SU-DHL-6 (cell line): Measurements from ENCODE around the gene SHISA7.

Experiments used
- H2AFZ ChIP-seq: fragments of 200-600 bp; sonication (generic); 2 replicates; pipeline ENCODE4 v1.6.1; 2014; ENCODE audit warnings: low read depth, mild to moderate bottlenecking, moderate library complexity, mixed read lengths, antibody characterized with exemption, low read length; ENCODE audit not compliant: severe bottlenecking
- H3F3A ChIP-seq: fragments of 200-600 bp; shearing (Covaris generic); 2 replicates; pipeline ENCODE4 v1.6.0; 2016; ENCODE audit warnings: antibody characterized with exemption, mild to moderate bottlenecking; ENCODE audit not compliant: insufficient read depth
- H3K27ac ChIP-seq: fragments of 200-600 bp; sonication (generic); 2 replicates; pipeline ENCODE4 v1.5.1; 2016; ENCODE audit warnings: low read depth, mild to moderate bottlenecking, low read length, moderate library complexity, mixed read lengths
- H3K27me3 ChIP-seq: fragments of 200-600 bp; sonication (generic), shearing (Covaris generic); 2 replicates; pipeline ENCODE4 v1.6.0; 2014; ENCODE audit warnings: mild to moderate bottlenecking, low read length
- H3K36me3 ChIP-seq: fragments of 200-600 bp; sonication (generic); 2 replicates; pipeline ENCODE4 v1.6.1; 2014; ENCODE audit warnings: mild to moderate bottlenecking, low read length, mixed read lengths
- H3K4me2 ChIP-seq: fragments of 300-600, 200-600 bp; shearing (Covaris generic), sonication (generic); 2 replicates; pipeline ENCODE4 v1.6.0; 2014; ENCODE audit warnings: low read length, low read depth, mild to moderate bottlenecking; ENCODE audit not compliant: poor library complexity, severe bottlenecking
- H3K4me3 ChIP-seq: fragments of 200-600 bp; sonication (generic); 2 replicates; pipeline ENCODE4 v1.5.1; 2014; ENCODE audit warnings: antibody characterized with exemption, low read length, mild to moderate bottlenecking, mixed read lengths; ENCODE audit not compliant: insufficient read depth, poor library complexity, severe bottlenecking
- H3K79me2 ChIP-seq: fragments of 200-600 bp; sonication (generic); 2 replicates; pipeline ENCODE4 v1.6.1; 2014; ENCODE audit warnings: mild to moderate bottlenecking, low read length, moderate library complexity; ENCODE audit not compliant: insufficient read depth
- H3K9ac ChIP-seq: fragments of 200-600 bp; sonication (generic); 2 replicates; pipeline ENCODE4 v1.7.0; 2014; ENCODE audit warnings: mild to moderate bottlenecking, low read length
- H3K9me2 ChIP-seq: fragments of 200-600 bp; sonication (generic); replicated peaks from 2 replicates; pipeline ENCODE4 v1.6.1; 2014; ENCODE audit warnings: low read length; ENCODE audit not compliant: insufficient read depth
- H3K9me3 ChIP-seq: fragments of 200-600 bp; sonication (generic); 2 replicates; pipeline ENCODE4 v1.6.1; 2014; ENCODE audit warnings: low read length, mixed read lengths; ENCODE audit not compliant: insufficient read depth
- H4K20me1 ChIP-seq: fragments of 200-600 bp; sonication (generic); 2 replicates; pipeline ENCODE4 v1.6.1; 2014; ENCODE audit warnings: low read depth, mild to moderate bottlenecking, antibody characterized with exemption, low read length, moderate library complexity, mixed read lengths
- CTCF ChIP-seq: fragments of 200-600 bp; sonication (generic); IDR thresholded peaks from one replicate; pipeline ENCODE4 v1.5.1; 2017; ENCODE audit warnings: antibody characterized with exemption, mild to moderate bottlenecking, low read length, moderate library complexity; ENCODE audit not compliant: insufficient read depth, poor library complexity, severe bottlenecking
- EZH2phosphoT487 ChIP-seq: fragments of 200-600 bp; sonication (generic), shearing (Covaris generic); conservative IDR thresholded peaks from 2 replicates; pipeline ENCODE4 v1.6.1; 2018; ENCODE audit warnings: mild to moderate bottlenecking, antibody characterized with exemption, low read length, moderate library complexity, mixed read lengths

SHISA7 gene

GRCh38 chr19:55485439-55486011, 42.4 kb upstream of the SHISA7 start:
- Histone ChIP-seq H3K9me2 (no peaks in the 10 kb centered on the region), H3F3A (0 out of 2 replicates have a peak, but pooled peaks cover 3% of the 10 kb centered on the region), H3K4me3 (peak overlapping the region; percentile 73), H3K79me2 (no peaks in the 10 kb centered on the region), H3K36me3 (no peaks in the 10 kb centered on the region), H2AFZ (peak overlapping the region; percentile 63), H3K9me3 (no peaks in the 10 kb centered on the region), H4K20me1 (no peaks in the 10 kb centered on the region), H3K27me3 (no peaks in the 10 kb centered on the region), H3K9ac (peak overlapping the region; percentile 64), H3K4me2 (peak overlapping the region; percentile 75), H3K27ac (no peak overlapping the region)
- TF ChIP-seq CTCF (no peak), EZH2phosphoT487 (no peak)

DNA sequence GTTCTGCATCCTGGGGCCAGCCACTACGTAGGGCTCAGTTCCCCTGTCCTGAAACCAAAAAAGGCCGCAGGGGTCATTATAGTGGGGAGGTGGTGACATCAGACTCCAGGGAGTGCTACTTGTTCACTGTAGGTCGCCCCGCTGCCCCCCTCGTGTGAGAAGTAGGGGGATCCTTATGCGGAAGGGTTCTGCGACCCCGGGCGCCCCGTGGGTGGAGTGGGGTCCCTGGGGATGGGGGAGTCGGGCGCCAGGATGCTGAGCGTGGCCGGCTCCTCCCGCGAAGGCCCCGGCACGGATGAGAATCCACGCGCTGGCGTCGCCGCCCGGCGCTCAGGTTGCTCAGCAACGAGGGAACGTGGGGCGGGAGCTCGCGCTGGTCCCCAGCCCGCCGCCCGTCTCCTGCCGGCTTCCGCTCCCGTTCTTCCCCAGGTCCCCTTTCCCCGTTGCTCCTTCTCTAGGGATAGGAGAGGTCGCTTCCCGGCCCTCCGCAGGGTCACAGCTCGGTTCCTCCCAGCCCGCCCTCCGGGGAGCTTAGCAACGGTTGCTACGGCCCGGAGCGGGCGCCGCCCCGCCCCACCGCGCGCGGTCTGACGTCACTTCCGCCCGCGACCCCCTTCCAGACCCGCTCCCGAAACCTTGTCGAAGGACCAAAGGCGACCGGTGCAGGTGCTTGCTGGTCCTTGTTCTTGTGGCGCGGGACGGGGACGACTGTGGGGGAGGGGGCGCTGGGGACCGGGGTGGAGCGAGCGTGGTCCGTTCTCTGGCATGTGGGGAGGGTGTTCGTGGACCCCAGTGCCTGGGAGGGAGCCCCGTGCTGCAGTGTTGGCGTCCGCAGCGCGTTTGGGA, 41.7 kb upstream of the SHISA7 start, which contains the start of gene NAT14:
TSS of gene NAT14 (plus strand) at position 596 of the 846 bp plus-strand sequence. CDS start 521 bp downstream, outside the sequence.
- TF ChIP-seq EZH2phosphoT487 = no peak
- no peak for TF ChIP-seq CTCF
- H3K4me2 ChIP-seq = peak within 1 kb of the TSS; percentile 75
- peak within 1 kb of the TSS; percentile 63 for H2AFZ ChIP-seq

GRCh38 chr19:55483706-55484592, 40.8 kb upstream of the SHISA7 start:
- no peak for TF ChIP-seq EZH2phosphoT487
- TF ChIP-seq CTCF = no peak
- Histone ChIP-seq H3K9me3 (no peaks in the 10 kb centered on the region), H3F3A (0 out of 2 replicates have a peak, but pooled peaks cover 3% of the 10 kb centered on the region), H3K4me3 (peak overlapping the region; percentile 73), H3K27me3 (no peaks in the 10 kb centered on the region), H2AFZ (no peak overlapping the region), H3K79me2 (peaks cover 5% of the 10 kb centered on the region; the same call in 1 of the 2 replicates), H3K4me2 (peak overlapping the region; percentile 75), H3K36me3 (no peaks in the 10 kb centered on the region), H4K20me1 (no peaks in the 10 kb centered on the region), H3K27ac (no peak overlapping the region), H3K9me2 (no peaks in the 10 kb centered on the region), H3K9ac (peak overlapping the region; percentile 64)

More for the DNA sequence above, 41.7 kb upstream of the SHISA7 start, which contains the start of gene NAT14:
- no peaks in the 10 kb centered on the region for H3K9me3 ChIP-seq
- no peaks in the 10 kb centered on the region for H3K79me2 ChIP-seq
- H3K4me3 ChIP-seq = peak within 1 kb of the TSS; percentile 73
- no peaks in the 10 kb centered on the region for H4K20me1 ChIP-seq
- H3K36me3 ChIP-seq = no peaks in the 10 kb centered on the region
- H3K9ac ChIP-seq = peak within 1 kb of the TSS; percentile 64
- no peaks in the 10 kb centered on the region for H3K27me3 ChIP-seq
- no peak within 1 kb of the TSS for H3K27ac ChIP-seq
- H3K9me2 ChIP-seq = no peaks in the 10 kb centered on the region
- 0 out of 2 replicates have a peak, but pooled peaks cover 3% of the 10 kb centered on the region for H3F3A ChIP-seq
